CD4-positive, CD25-positive, alpha-beta regulatory T cell (primary cell): ENCODE results near the gene OR2L8. TPM values are rescaled to one million over a fixed set of nuclear protein-coding genes. Genes with fewer than 3 reads are reported as not detected.

Experiments
- ATAC-seq, 2 donors: fragments of 150-1000 bp; cut with Tn5 transposase; one replicate each; pipeline ENCODE4 v1.10.0; 2021; ENCODE audit warnings: low read depth in 2 of 2, moderate number of reproducible peaks in 2 of 2, moderate library complexity in 1 of 2
- DNase-seq, 3 donors: peaks; one replicate each; pipeline versions ENCODE4 v3.0.0 to v3.0.0-alpha.2; 2012 to 2022; ENCODE audit warnings: mixed read lengths in 1 of 3
- H3K27ac ChIP-seq: one replicate; pipeline ENCODE4 v1.7.0; 2013; ENCODE audit warnings: mild to moderate bottlenecking, low read length; ENCODE audit not compliant: insufficient read depth, poor library complexity, severe bottlenecking
- H3K27me3 ChIP-seq: one replicate; pipeline ENCODE4 v1.7.0; 2013; ENCODE audit warnings: low read length; ENCODE audit not compliant: control insufficient read depth, insufficient read depth
- H3K36me3 ChIP-seq: one replicate; pipeline ENCODE4 v1.7.0; 2013; ENCODE audit warnings: mild to moderate bottlenecking, low read length, moderate library complexity; ENCODE audit not compliant: control insufficient read depth, insufficient read depth
- H3K4me1 ChIP-seq: 2 replicates; pipeline ENCODE4 v1.7.0; 2013; ENCODE audit warnings: mild to moderate bottlenecking, low read length; ENCODE audit not compliant: insufficient read depth, control insufficient read depth, poor library complexity, severe bottlenecking
- H3K4me3 ChIP-seq: one replicate; pipeline ENCODE4 v1.7.0; 2013; ENCODE audit warnings: low read depth, mild to moderate bottlenecking, low read length, moderate library complexity
- H3K9me3 ChIP-seq, 2 experiments: 1 replicate in 1 of 2; 2 replicates in 1 of 2; pipeline ENCODE4 v1.7.0; 2013; ENCODE audit warnings: low read length in 2 of 2, mild to moderate bottlenecking in 1 of 2, moderate library complexity in 1 of 2; ENCODE audit not compliant: control insufficient read depth in 2 of 2
- H3K27ac Mint-ChIP-seq, 3 donors: one replicate each; pipeline ENCODE4 v1.8.0; 2020 to 2022; ENCODE audit warnings: mild to moderate bottlenecking in 3 of 3, mixed read lengths in 3 of 3, moderate library complexity in 2 of 3
- H3K27me3 Mint-ChIP-seq: one replicate; pipeline ENCODE4 v1.8.0; 2022; ENCODE audit warnings: mild to moderate bottlenecking, mixed read lengths
- H3K36me3 Mint-ChIP-seq: one replicate; pipeline ENCODE4 v1.8.0; 2020; ENCODE audit warnings: mixed read lengths
- H3K4me1 Mint-ChIP-seq, 4 donors: one replicate each; pipeline ENCODE4 v1.8.0; 2020 to 2022; ENCODE audit warnings: mixed read lengths in 4 of 4, mild to moderate bottlenecking in 1 of 4
- H3K4me3 Mint-ChIP-seq, 4 donors: one replicate each; pipeline ENCODE4 v1.8.0; 2020 to 2022; ENCODE audit warnings: mild to moderate bottlenecking in 4 of 4, mixed read lengths in 4 of 4, moderate library complexity in 3 of 4
- H3K9me3 Mint-ChIP-seq, 7 donors: one replicate each; pipeline ENCODE4 v1.8.0; 2020 to 2022; ENCODE audit warnings: mixed read lengths in 7 of 7, mild to moderate bottlenecking in 3 of 7, moderate library complexity in 2 of 7
- polyA plus RNA-seq, 4 donors: library from polyadenylated mRNA; unstranded; fragments of 300-500 nt; fragmentation: Illumina TruSeq; gene quantifications; one replicate each; pipeline ENCODE4 v1.2.3, GENCODE V29; 2021
- total RNA-seq: library from RNA; stranded (reverse); gene quantifications from one replicate; pipeline ENCODE4 v1.2.3, GENCODE V29; 2022

Gene OR2L8
- total RNA-seq (0.42 TPM), polyA plus RNA-seq (not detected)

- no peaks in the 10 kb centered on the region for H3K4me1 Mint-ChIP-seq
- Histone ChIP-seq H3K9me3 (no peaks in the 10 kb centered on the region), H3K27ac (no peak within 1 kb of the TSS), H3K4me3 (no peak within 1 kb of the TSS), H3K36me3 (no peaks in the 10 kb centered on the region), H3K27me3 (no peaks in the 10 kb centered on the region), H3K4me1 (no peaks in the 10 kb centered on the region)
- ATAC-seq (no peak), DNase-seq (no peak)
- H3K9me3 Mint-ChIP-seq: peaks cover 0 to 17% (median 4%) of the 10 kb centered on the region in 7 donors
- no peak within 1 kb of the TSS for H3K4me3 Mint-ChIP-seq
- H3K36me3 Mint-ChIP-seq: no peaks in the 10 kb centered on the region
- no peak within 1 kb of the TSS for H3K27ac Mint-ChIP-seq
- H3K27me3 Mint-ChIP-seq: no peaks in the 10 kb centered on the region
Measured at GRCh38 chr1:247948558-247948957, at the start of gene OR2L8. TSS of gene OR2L8 (plus strand) at chr1:247948858. CDS start at chr1:247948858, 0 bp downstream.

- Histone ChIP-seq H3K4me3 (no peak overlapping the region), H3K27me3 (no peaks in the 10 kb centered on the region), H3K36me3 (no peaks in the 10 kb centered on the region), H3K4me1 (no peaks in the 10 kb centered on the region), H3K27ac (no peak overlapping the region), H3K9me3 (peaks cover 0 to 3% of the 10 kb centered on the region in 2 experiments)
- H3K27ac Mint-ChIP-seq: no peak overlapping the region
- no peak for ATAC-seq
- no peak overlapping the region for H3K4me3 Mint-ChIP-seq
- peaks cover 4 to 26% (median 7%) of the 10 kb centered on the region in 4 donors for H3K4me1 Mint-ChIP-seq
- no peaks in the 10 kb centered on the region for H3K36me3 Mint-ChIP-seq
- H3K9me3 Mint-ChIP-seq: peaks cover 1 to 15% (median 5%) of the 10 kb centered on the region in 7 donors
- no peaks in the 10 kb centered on the region for H3K27me3 Mint-ChIP-seq
- DNase-seq: no peak
Measured at GRCh38 chr1:247904122-247904521, 44.5 kb upstream of the OR2L8 start.

- no peak for DNase-seq
- no peak overlapping the region for H3K4me3 Mint-ChIP-seq
- peaks cover 1 to 15% (median 5%) of the 10 kb centered on the region in 7 donors for H3K9me3 Mint-ChIP-seq
- H3K27ac Mint-ChIP-seq: peak overlapping the region in 1 of 3 donors; percentile 25
- peaks cover 4 to 26% (median 7%) of the 10 kb centered on the region in 4 donors for H3K4me1 Mint-ChIP-seq
- no peaks in the 10 kb centered on the region for H3K4me1 ChIP-seq
- H3K9me3 ChIP-seq: peaks cover 0 to 3% of the 10 kb centered on the region in 2 experiments
- no peaks in the 10 kb centered on the region for H3K36me3 ChIP-seq
- H3K4me3 ChIP-seq: no peak overlapping the region
- H3K36me3 Mint-ChIP-seq: no peaks in the 10 kb centered on the region
- no peak for ATAC-seq
- H3K27ac ChIP-seq: no peak overlapping the region
- no peaks in the 10 kb centered on the region for H3K27me3 Mint-ChIP-seq
- H3K27me3 ChIP-seq: no peaks in the 10 kb centered on the region
Measured at GRCh38 chr1:247905181-247905580, 43.5 kb upstream of the OR2L8 start.

GRCh38 chr1:247905910-247906503 is 42.7 kb upstream of the OR2L8 start:
- ATAC-seq (no peak), DNase-seq (no peak)
- Histone ChIP-seq H3K4me3 (peak overlapping the region; percentile 84), H3K9me3 (peaks cover 0 to 3% of the 10 kb centered on the region in 2 experiments), H3K36me3 (no peaks in the 10 kb centered on the region), H3K27me3 (no peaks in the 10 kb centered on the region), H3K27ac (no peak overlapping the region), H3K4me1 (no peaks in the 10 kb centered on the region)
- Mint-ChIP-seq H3K9me3 (peaks cover 2 to 15% (median 5%) of the 10 kb centered on the region in 7 donors), H3K4me3 (peak overlapping the region; percentile 45 to 89 (median 76)), H3K27me3 (no peaks in the 10 kb centered on the region), H3K4me1 (peaks cover 4 to 26% (median 7%) of the 10 kb centered on the region in 4 donors), H3K27ac (peak overlapping the region; percentile 78 to 92 (median 86)), H3K36me3 (no peaks in the 10 kb centered on the region)

GRCh38 chr1:247906504-247907047 is 42.1 kb upstream of the OR2L8 start:
- Histone ChIP-seq H3K4me1 (no peaks in the 10 kb centered on the region), H3K9me3 (peaks cover 0 to 3% of the 10 kb centered on the region in 2 experiments), H3K27ac (no peak overlapping the region), H3K4me3 (peak overlapping the region; percentile 84), H3K27me3 (no peaks in the 10 kb centered on the region), H3K36me3 (no peaks in the 10 kb centered on the region)
- Mint-ChIP-seq H3K9me3 (peaks cover 2 to 15% (median 5%) of the 10 kb centered on the region in 7 donors), H3K27me3 (no peaks in the 10 kb centered on the region), H3K4me1 (peaks cover 4 to 26% (median 7%) of the 10 kb centered on the region in 4 donors), H3K36me3 (no peaks in the 10 kb centered on the region), H3K27ac (peak overlapping the region; percentile 78 to 92 (median 86)), H3K4me3 (peak overlapping the region; percentile 45 to 89 (median 76))
- DNase-seq (peak in 1 of 3 donors; percentile 35), ATAC-seq (peak in 1 of 2 donors; percentile 43)

- Histone ChIP-seq H3K9me3 (peaks cover 0 to 3% of the 10 kb centered on the region in 2 experiments), H3K4me3 (no peak overlapping the region), H3K27ac (no peak overlapping the region), H3K36me3 (no peaks in the 10 kb centered on the region), H3K4me1 (no peaks in the 10 kb centered on the region), H3K27me3 (no peaks in the 10 kb centered on the region)
- peaks cover 0 to 11% (median 2%) of the 10 kb centered on the region in 7 donors for H3K9me3 Mint-ChIP-seq
- H3K36me3 Mint-ChIP-seq: no peaks in the 10 kb centered on the region
- H3K27ac Mint-ChIP-seq: no peak overlapping the region
- no peak overlapping the region for H3K4me3 Mint-ChIP-seq
- H3K4me1 Mint-ChIP-seq: peaks cover 4 to 26% (median 7%) of the 10 kb centered on the region in 4 donors
- H3K27me3 Mint-ChIP-seq: no peaks in the 10 kb centered on the region
- DNase-seq (no peak), ATAC-seq (no peak)
Measured at GRCh38 chr1:247908766-247909165, 39.9 kb upstream of the OR2L8 start.

GRCh38 chr1:247913786-247914185 is 34.9 kb upstream of the OR2L8 start:
- Mint-ChIP-seq H3K9me3 (peaks cover 0 to 2% (median 0%) of the 10 kb centered on the region in 7 donors), H3K36me3 (no peaks in the 10 kb centered on the region), H3K4me1 (no peaks in the 10 kb centered on the region), H3K27me3 (peaks cover 4% of the 10 kb centered on the region), H3K4me3 (no peak overlapping the region), H3K27ac (no peak overlapping the region)
- H3K4me1 ChIP-seq: no peaks in the 10 kb centered on the region
- no peaks in the 10 kb centered on the region for H3K9me3 ChIP-seq
- H3K4me3 ChIP-seq: no peak overlapping the region
- DNase-seq: no peak
- no peaks in the 10 kb centered on the region for H3K36me3 ChIP-seq
- no peaks in the 10 kb centered on the region for H3K27me3 ChIP-seq
- no peak overlapping the region for H3K27ac ChIP-seq
- ATAC-seq: no peak
